Tibial nerve (tissue), 3 donors: ENCODE results near the gene DOLPP1.

Experiments used
- CTCF ChIP-seq, 5 experiments: fragments of 200-600 bp in 3 of 5; fragments of 450-650 bp in 2 of 5; sonication (generic) in 3 of 5; IDR thresholded peaks; one replicate each; pipeline ENCODE4 v1.5.1; 2016 to 2019; ENCODE audit warnings: antibody characterized with exemption in 5 of 5, mild to moderate bottlenecking in 3 of 5, moderate library complexity in 2 of 5
- POLR2A ChIP-seq, 2 donors: fragments of 450-650 bp; IDR thresholded peaks; one replicate each; pipeline ENCODE4 v1.6.1; 2017; ENCODE audit warnings: antibody characterized with exemption in 2 of 2, mild to moderate bottlenecking in 2 of 2, moderate library complexity in 2 of 2

DNA sequence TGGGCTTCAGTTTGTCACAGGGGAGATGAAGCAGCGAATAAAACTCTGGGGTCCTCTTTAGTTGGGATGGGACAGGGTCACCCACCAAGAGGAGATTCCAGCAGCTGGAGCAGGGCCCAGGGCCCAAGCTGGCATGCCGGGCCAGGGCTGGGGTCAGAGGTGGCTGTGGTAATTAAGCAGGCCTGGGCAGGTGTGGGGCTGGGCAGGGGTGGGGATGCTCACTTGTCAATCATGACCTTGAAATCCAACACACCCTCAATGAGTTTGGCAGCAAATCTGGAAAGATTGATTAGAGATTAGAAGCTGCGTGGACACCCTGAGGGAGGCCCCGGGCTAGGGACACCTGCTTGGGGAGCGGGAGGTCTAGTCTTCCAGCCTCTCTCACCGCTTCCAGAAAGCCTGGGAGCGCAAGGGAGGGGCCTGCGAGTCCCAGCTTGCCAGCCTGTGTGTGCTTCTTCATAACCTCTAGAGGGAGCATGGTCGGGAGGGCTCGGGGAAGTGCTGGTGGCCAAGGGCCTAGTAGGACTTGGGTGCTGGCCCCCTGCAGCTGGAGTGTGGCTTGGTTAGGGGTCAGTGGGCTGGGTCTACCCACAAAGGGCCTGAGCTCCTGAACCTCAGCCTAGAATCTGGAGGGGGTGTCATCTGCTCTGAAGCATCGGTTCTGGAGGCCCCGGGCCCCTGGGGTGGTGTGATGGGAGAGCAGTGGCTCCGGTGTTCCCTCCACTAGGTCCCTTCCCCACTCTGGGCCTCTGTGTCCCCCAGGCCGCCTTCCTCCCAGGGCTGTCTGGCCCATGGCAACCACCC is 22.1 kb downstream of the DOLPP1 start:
- TF ChIP-seq CTCF (IDR thresholded peaks at IDR 0.05), result peak in 3 of 5 experiments; percentile 29 to 36 (median 36)
- TF ChIP-seq POLR2A (IDR thresholded peaks at IDR 0.05), result no peak
